Subcutaneous preadipocyte (primary cell): Measurements from ENCODE around the gene FBXO41. TPM values are rescaled to one million over a fixed set of nuclear protein-coding genes. Genes with fewer than 3 reads are reported as not detected.

Experiments used
- small RNA-seq: library from RNA; depleted of rRNA; stranded (forward); fragments of <200 nt; gene quantifications from one replicate; pipeline ENCODE3, GENCODE V24; 2012
- total RNA-seq: library from RNA; depleted of rRNA; stranded (reverse); fragments of >200 nt; gene quantifications from 2 replicates; pipeline ENCODE4 v1.2.3, GENCODE V29; 2012

The FBXO41 gene, protein sequence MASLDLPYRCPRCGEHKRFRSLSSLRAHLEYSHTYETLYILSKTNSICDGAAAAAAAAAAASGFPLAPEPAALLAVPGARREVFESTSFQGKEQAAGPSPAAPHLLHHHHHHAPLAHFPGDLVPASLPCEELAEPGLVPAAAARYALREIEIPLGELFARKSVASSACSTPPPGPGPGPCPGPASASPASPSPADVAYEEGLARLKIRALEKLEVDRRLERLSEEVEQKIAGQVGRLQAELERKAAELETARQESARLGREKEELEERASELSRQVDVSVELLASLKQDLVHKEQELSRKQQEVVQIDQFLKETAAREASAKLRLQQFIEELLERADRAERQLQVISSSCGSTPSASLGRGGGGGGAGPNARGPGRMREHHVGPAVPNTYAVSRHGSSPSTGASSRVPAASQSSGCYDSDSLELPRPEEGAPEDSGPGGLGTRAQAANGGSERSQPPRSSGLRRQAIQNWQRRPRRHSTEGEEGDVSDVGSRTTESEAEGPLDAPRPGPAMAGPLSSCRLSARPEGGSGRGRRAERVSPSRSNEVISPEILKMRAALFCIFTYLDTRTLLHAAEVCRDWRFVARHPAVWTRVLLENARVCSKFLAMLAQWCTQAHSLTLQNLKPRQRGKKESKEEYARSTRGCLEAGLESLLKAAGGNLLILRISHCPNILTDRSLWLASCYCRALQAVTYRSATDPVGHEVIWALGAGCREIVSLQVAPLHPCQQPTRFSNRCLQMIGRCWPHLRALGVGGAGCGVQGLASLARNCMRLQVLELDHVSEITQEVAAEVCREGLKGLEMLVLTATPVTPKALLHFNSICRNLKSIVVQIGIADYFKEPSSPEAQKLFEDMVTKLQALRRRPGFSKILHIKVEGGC
- 1.6 and 1.8 TPM in 2 replicates for total RNA-seq

DNA sequence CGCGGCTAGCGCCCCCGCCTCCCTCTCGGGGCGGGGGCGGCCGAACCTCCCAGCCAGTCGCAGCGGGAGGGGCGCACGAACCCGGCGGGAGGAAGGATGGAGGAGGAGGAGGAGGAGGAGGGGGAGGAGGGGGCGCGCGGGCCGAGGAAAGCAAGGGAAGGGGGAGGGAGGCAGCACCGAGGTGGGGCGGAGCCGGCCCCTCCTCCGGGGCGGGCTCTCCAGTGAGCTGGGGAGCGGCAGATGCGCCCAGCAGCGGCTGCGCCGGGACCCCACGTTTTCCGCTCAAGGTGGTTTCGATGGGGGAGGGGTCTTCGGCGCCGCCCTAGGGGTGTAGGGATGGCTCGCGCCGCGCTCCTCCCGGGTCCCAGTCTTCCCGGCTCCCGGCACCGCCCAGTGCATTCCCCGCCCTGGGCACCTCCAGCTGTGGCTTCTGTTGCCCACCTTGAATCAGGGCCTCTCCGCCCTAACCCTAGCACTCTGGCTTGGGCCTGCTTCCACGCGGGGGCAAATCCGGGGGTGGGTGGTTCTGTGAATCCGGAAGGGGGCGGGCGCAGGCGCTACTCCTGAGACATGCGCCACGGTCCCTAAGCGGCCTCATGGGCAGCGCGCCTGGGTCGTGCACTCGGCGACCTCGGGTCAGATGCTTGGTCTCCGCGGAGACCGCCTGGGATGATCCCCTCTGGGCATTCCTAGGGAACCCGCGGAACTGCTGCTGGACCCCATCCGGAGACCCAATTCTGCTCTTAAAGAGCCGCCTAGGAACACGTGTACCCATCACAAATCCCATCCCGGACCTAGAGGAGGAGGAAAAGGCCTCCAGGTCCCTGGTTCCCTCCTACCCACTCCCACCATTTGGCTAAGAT lies at the start of gene FBXO41:
TSS of gene FBXO41 (minus strand) at position 183 of the 863 bp plus-strand sequence. CDS start 14,848 bp downstream, outside the sequence.

DNA sequence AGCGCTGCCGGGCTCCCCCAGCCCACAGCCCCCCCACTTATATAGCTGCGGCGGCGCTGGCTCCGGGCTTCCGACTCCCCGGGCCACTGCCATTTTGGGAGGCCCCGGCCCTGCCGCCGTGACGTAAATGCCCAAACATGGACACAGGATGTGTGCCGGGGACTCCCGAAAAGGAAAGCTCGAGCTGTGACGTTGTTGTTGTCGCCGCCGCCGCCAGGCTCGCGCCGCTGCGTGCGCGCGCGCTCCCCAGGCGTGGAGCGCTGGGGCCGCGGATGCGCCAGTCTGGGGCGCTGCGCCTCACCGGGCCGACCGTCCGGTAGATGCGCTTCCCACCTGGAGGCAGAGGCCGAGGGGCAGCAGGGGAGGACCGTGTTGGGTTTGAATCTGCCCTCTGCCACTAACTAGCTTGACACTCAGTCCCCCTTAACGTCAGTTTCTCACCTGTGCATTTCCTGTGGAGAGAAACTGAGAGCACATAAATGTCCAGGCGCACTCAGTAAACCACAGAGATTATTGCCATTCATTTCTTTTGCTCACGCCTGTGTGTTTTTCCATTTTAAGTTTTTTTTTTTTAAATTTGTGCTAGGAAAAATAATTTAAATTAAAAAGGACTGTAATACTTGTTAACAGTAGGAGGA lies 9.4 kb upstream of the FBXO41 start, which contains the start of gene EGR4:
TSS of gene EGR4 (minus strand) at position 15 of the 638 bp plus-strand sequence. CDS start 231 bp downstream, outside the sequence.

DNA sequence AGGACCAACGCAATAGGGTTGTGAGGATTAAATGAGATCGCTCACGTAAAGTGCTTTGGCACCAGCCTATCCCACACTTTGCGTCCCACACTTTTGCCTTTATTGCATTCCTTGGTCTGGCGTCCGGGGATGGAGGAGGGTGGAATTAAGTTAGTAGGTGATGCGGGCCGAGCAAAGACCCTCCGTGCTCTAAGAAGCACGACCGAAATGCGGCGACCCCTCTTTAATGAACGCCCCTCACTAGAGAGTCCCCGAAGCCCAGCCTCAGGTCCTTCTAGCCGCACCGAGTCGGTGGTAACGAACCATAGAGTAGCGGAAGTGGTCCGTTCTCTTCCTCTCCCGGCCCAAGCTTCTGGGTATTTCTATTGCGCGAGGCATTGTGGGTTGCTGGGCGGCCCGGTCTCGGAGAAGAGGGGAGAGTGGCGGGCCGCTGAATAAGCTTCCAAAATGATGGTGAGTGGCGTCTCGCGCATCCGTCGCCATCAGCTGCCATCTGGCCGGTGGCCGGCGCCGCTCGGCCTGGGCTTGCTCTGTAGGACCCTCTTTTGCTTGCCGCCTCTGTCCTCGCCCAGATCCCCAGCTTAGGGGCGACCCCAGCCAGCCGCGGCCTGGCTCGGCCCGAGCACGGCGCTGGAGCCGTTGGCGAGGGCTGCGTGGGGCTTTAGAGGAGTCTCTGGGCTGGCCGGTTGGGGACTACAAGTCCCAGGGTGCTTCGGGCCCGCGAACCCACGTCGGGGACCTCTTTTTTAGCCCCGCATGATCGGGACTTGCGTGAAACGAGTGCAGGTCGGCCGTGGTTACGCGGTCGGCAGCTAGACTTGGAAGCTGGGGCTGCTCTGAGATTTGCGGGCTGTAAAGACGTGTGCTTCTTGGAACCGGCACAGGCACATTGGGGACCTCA lies 50.1 kb downstream of the FBXO41 start, which contains the start of gene CCT7:
TSS of gene CCT7 (plus strand) at position 377 of the 901 bp plus-strand sequence. CDS start at position 448, 71 bp downstream.

DNA sequence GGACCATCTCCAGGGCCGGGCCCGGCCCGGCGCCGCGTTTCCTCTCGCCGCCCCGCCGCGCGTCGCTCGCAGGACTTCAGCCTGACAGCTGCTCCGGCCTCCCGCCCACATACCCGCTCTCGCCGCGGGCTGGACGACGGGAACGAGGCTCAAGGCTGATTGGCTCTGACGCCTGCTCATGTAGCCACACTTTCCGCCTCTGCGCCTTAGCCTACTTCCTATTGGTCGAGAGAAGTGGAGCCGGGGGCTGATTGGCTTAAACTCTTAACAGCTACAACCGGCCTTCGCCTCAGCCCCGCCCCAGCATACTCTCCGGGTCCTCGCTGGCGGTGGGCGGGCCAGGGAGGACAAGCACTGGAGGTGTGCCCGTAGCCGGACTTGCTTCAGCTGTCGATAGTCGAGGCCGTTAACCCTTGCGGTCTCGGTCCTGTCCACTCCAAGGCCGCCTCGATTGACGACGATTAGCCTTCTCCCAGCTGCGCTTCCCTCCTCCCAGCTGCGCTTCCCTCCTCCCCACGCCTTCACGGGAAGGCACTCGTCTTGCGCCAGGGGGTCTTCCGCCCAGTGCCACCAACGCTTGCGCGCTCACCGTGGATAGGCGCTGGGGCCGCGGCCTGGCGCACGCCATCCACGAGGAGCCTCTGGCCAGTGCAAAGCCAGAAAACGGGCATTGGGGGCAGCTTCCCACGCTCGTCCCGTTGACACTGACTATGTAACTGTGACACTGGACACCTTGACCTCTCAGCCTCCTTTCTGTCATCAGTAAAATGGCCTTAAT lies 50.9 kb downstream of the FBXO41 start, which contains the start of gene PRADC1:
TSS of gene PRADC1 (minus strand) at position 86 of the 778 bp plus-strand sequence. CDS start at position 7, 79 bp downstream.

DNA sequence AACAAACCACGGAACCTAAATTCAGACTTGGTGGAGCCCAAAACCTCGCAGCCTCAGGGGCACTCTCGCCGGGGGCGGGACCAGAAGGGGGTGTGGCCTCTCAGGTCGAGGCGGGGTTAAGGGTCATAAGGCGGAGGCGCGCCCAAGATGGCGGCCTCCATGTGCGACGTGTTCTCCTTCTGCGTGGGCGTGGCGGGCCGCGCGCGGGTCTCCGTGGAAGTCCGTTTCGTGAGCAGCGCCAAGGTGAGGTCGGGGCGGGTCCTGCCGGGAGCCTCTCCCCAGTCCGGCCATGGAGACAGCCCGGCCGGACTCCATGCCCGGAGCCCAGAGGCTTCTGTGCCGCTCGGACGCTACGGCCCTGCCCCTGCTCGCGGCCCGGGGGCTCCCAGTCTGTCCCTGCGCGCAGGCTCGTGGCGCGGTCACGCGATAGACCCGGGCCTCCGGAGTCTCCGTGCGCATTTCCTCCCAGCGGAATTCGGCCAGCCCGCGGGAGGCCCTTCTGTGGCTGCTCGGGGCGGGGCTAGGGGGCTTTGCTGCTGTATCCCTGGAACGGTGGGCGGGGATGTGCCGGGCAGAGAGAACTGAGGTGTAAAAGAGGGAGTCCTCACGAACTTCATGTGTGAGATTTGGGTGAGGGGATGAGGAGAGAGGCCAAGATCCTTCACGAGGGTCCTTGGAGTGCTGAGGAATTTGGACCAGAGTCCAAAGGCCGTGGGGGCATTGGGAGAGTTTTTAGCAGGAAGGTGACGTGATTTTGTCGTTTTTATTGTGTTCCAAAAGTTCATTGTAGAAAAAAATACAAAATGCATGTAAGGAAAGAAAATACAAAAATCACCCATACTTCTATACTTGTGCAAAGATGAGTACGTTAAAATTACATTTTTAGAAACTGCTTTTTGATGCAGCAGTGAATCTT lies 69.9 kb downstream of the FBXO41 start, which contains the start of gene SMYD5:
TSS of gene SMYD5 (plus strand) at position 126 of the 916 bp plus-strand sequence. CDS start at position 148, 22 bp downstream.

Small RNA genes lying within 50 kb of the gene (small RNA-seq; reads per million reads assigned to genes)
- gene RNU6-111P, result not detected

Other genes with a start within 250 kb of the FBXO41 start
- gene SFXN5, start 212.8 kb downstream of the FBXO41 start, total RNA-seq, result 8.4 and 8.8 TPM in 2 replicates
- 27.6 and 29.8 TPM in 2 replicates for gene RAB11FIP5, start 171.5 kb downstream of the FBXO41 start, total RNA-seq
- not detected in 2 replicates for gene NOTO, start 81.9 kb downstream of the FBXO41 start, total RNA-seq
- gene SMYD5, start 70.2 kb downstream of the FBXO41 start, total RNA-seq, result 21.7 and 25.6 TPM in 2 replicates
- gene PRADC1, start 51.2 kb downstream of the FBXO41 start, total RNA-seq, result 18.6 and 18.7 TPM in 2 replicates
- 326 and 375 TPM in 2 replicates for gene CCT7, start 50.2 kb downstream of the FBXO41 start, total RNA-seq
- not detected in 2 replicates for gene EGR4, start 9.1 kb upstream of the FBXO41 start, total RNA-seq
- gene ALMS1, start 101.4 kb upstream of the FBXO41 start, total RNA-seq, result 12.9 and 24.0 TPM in 2 replicates